H1 (cell line): Measurements from ENCODE around the gene APOL6. TPM values are rescaled to one million over a fixed set of nuclear protein-coding genes. Genes with fewer than 3 reads are reported as not detected.

Experiments
- BRCA1 ChIP-seq: IDR thresholded peaks from 2 replicates; pipeline ENCODE4 v1.6.1; 2012; ENCODE audit warnings: low read depth, low read length, improper control_type of control experiment
- CTBP2 ChIP-seq: IDR thresholded peaks from 2 replicates; pipeline ENCODE4 v1.7.0; 2011; ENCODE audit warnings: borderline replicate concordance, mild to moderate bottlenecking, moderate library complexity, mixed read lengths, low read length; ENCODE audit not compliant: insufficient read depth, insufficient read length
- NANOG ChIP-seq: IDR thresholded peaks from 2 replicates; pipeline ENCODE4 v1.6.1; 2011; ENCODE audit warnings: low read length, low read depth, mild to moderate bottlenecking, inconsistent platforms; ENCODE audit not compliant: insufficient read depth, poor library complexity, severe bottlenecking
- POLR2A ChIP-seq, 2 experiments: IDR thresholded peaks; 1 replicate in 1 of 2; 2 replicates in 1 of 2; pipeline ENCODE4 v1.6.1; 2011; ENCODE audit warnings: low read depth in 2 of 2, low read length in 2 of 2, mild to moderate bottlenecking in 2 of 2; ENCODE audit errors: control extremely low read depth in 1 of 2
- polyA plus RNA-seq, 7 experiments: library from polyadenylated mRNA; depleted of rRNA in 3 of 7; stranded (reverse) in 5 of 7; unstranded in 2 of 7; fragments of >200 nt in 5 of 7; fragments of 200-250 nt in 2 of 7; gene quantifications; 1 replicate in 5 of 7; 2 replicates in 1 of 7; 4 replicates in 1 of 7; pipeline versions ENCODE4 v1.2.1 to v1.2.3, GENCODE V29; 2011 to 2013; ENCODE audit warnings: missing spikeins in 2 of 7, mixed read lengths in 2 of 7
- total RNA-seq: library from RNA; stranded (reverse); fragmentation: NEBNext Ultra II Directional; extraction: Animal tissue kit (Norgen Biotek cat#: 25700); gene quantifications from 2 replicates; pipeline ENCODE4 v1.2.1, GENCODE V29; 2021

APOL6 gene
- total and polyA plus RNA-seq, 2 of the 8 experiments (the other 6 are each of a cell fraction or from before 2014, with no cell fraction given) = 0.06 to 0.13 TPM

- TF ChIP-seq CTBP2 (no peak), NANOG (no peak), BRCA1 (no peak), POLR2A (IDR thresholded peaks at IDR 0.05; ENCODE audit: control extremely low read depth in 1 of 2, low read depth in 2 of 2, low read length in 2 of 2) (no peak)
Observed at GRCh38 chr22:35616043-35616442, 32.2 kb upstream of the APOL6 start (continued).
